Measurements from ENCODE around the gene PIM3.

The PIM3 gene

GRCh38 chr22:49927483-49928184 lies 32.9 kb upstream of the PIM3 start:
- in situ Hi-C loops (cut with MboI; ENCODE audit: low sequenced_read_pairs), result no loop called here

- in situ Hi-C loops (cut with MboI; ENCODE audit: low sequenced_read_pairs), result no loop called here
Measured at GRCh38 chr22:49928185-49928495, 32.4 kb upstream of the PIM3 start.

- in situ Hi-C loops (cut with MboI; ENCODE audit: low sequenced_read_pairs), result no loop called here
Measured at GRCh38 chr22:49928555-49929210, 31.9 kb upstream of the PIM3 start.

- in situ Hi-C loops (cut with MboI; ENCODE audit: low sequenced_read_pairs), result no loop called here
Measured at GRCh38 chr22:49929211-49929979, 31.2 kb upstream of the PIM3 start.

GRCh38 chr22:49929994-49930575 lies 30.5 kb upstream of the PIM3 start:
- in situ Hi-C loops (cut with MboI; ENCODE audit: low sequenced_read_pairs), result no loop called here

GRCh38 chr22:49930596-49931412 lies 29.8 kb upstream of the PIM3 start:
- in situ Hi-C loops (cut with MboI; ENCODE audit: low sequenced_read_pairs), result no loop called here

GRCh38 chr22:49933236-49934159 lies 27.1 kb upstream of the PIM3 start:
- in situ Hi-C loops (cut with MboI; ENCODE audit: low sequenced_read_pairs), result no loop called here

GRCh38 chr22:49934160-49934890 lies 26.2 kb upstream of the PIM3 start:
- in situ Hi-C loops (cut with MboI; ENCODE audit: low sequenced_read_pairs), result no loop called here

- in situ Hi-C loops (cut with MboI; ENCODE audit: low sequenced_read_pairs), result no loop called here
Measured at GRCh38 chr22:49934891-49935557, 25.5 kb upstream of the PIM3 start.

- in situ Hi-C loops (cut with MboI; ENCODE audit: low sequenced_read_pairs), result no loop called here
Measured at GRCh38 chr22:49935561-49935960, 25.0 kb upstream of the PIM3 start.

- in situ Hi-C loops (cut with MboI; ENCODE audit: low sequenced_read_pairs), result no loop called here
Measured at GRCh38 chr22:49936018-49936972, 24.3 kb upstream of the PIM3 start.

GRCh38 chr22:49936973-49937757 lies 23.4 kb upstream of the PIM3 start:
- in situ Hi-C loops (cut with MboI; ENCODE audit: low sequenced_read_pairs), result no loop called here

- in situ Hi-C loops (cut with MboI; ENCODE audit: low sequenced_read_pairs), result no loop called here
Measured at GRCh38 chr22:49937758-49938564, 22.6 kb upstream of the PIM3 start.

GRCh38 chr22:49938565-49939136 lies 21.9 kb upstream of the PIM3 start:
- in situ Hi-C loops (cut with MboI; ENCODE audit: low sequenced_read_pairs), result no loop called here

- in situ Hi-C loops (cut with MboI; ENCODE audit: low sequenced_read_pairs), result no loop called here
Measured at GRCh38 chr22:49941507-49942316, 18.9 kb upstream of the PIM3 start.

Data from HL-60/S4 treated with retinoic acid at 250 ng/mL for 4 days and 3 days (cell line).